Measurements from ENCODE around the gene HOXC11. TPM values are rescaled to one million over a fixed set of nuclear protein-coding genes. Genes with fewer than 3 reads are reported as not detected.
A peak's percentile ranks its signal among the peaks of the same experiment; 100 is the strongest.

The HOXC11 gene
- total RNA-seq, 1 donor from 2014 or later = not detected

- H3K27me3 Mint-ChIP-seq (ENCODE audit: unreplicated experiment) = peaks cover 92% of the 10 kb centered on the region
- no peak for DNase-seq (ENCODE audit: extremely low spot score, unreplicated experiment)
- H3K36me3 Mint-ChIP-seq (ENCODE audit: unreplicated experiment) = no peaks in the 10 kb centered on the region
- H3K9me3 Mint-ChIP-seq (ENCODE audit: unreplicated experiment) = no peaks in the 10 kb centered on the region
- peaks cover 13% of the 10 kb centered on the region for H3K4me1 Mint-ChIP-seq (ENCODE audit: unreplicated experiment)
- no peak overlapping the region for H3K27ac Mint-ChIP-seq (ENCODE audit: unreplicated experiment)
- no peak for TF ChIP-seq CTCF (IDR thresholded peaks at IDR 0.05)
- peak overlapping the region; percentile 16 for H3K4me3 Mint-ChIP-seq (ENCODE audit: unreplicated experiment)
These were observed 36.5 kb downstream of the HOXC11 start for GRCh38 chr12:54009171-54010052.

- Mint-ChIP-seq H3K9me3 (ENCODE audit: unreplicated experiment) (no peaks in the 10 kb centered on the region), H3K27ac (ENCODE audit: unreplicated experiment) (no peak overlapping the region), H3K36me3 (ENCODE audit: unreplicated experiment) (no peaks in the 10 kb centered on the region), H3K4me1 (ENCODE audit: unreplicated experiment) (peaks cover 13% of the 10 kb centered on the region), H3K27me3 (ENCODE audit: unreplicated experiment) (peaks cover 92% of the 10 kb centered on the region), H3K4me3 (ENCODE audit: unreplicated experiment) (no peak overlapping the region)
- DNase-seq (ENCODE audit: extremely low spot score, unreplicated experiment) = no peak
- no peak for TF ChIP-seq CTCF (IDR thresholded peaks at IDR 0.05)
These were observed 37.4 kb downstream of the HOXC11 start for GRCh38 chr12:54010053-54010971.

- Mint-ChIP-seq H3K27ac (ENCODE audit: unreplicated experiment) (no peak overlapping the region), H3K9me3 (ENCODE audit: unreplicated experiment) (no peaks in the 10 kb centered on the region)
These were observed 38.2 kb downstream of the HOXC11 start for GRCh38 chr12:54010972-54011664.

GRCh38 chr12:54011665-54012532 is 39.0 kb downstream of the HOXC11 start:
- Mint-ChIP-seq H3K27me3 (ENCODE audit: unreplicated experiment) (peaks cover 87% of the 10 kb centered on the region), H3K36me3 (ENCODE audit: unreplicated experiment) (no peaks in the 10 kb centered on the region), H3K4me3 (ENCODE audit: unreplicated experiment) (no peak overlapping the region), H3K27ac (ENCODE audit: unreplicated experiment) (no peak overlapping the region), H3K9me3 (ENCODE audit: unreplicated experiment) (no peaks in the 10 kb centered on the region), H3K4me1 (ENCODE audit: unreplicated experiment) (peaks cover 7% of the 10 kb centered on the region)
- DNase-seq (ENCODE audit: extremely low spot score, unreplicated experiment) = no peak
- no peak for TF ChIP-seq CTCF (IDR thresholded peaks at IDR 0.05)

More at GRCh38 chr12:54010972-54011664, 38.2 kb downstream of the HOXC11 start:
- no peaks in the 10 kb centered on the region for H3K36me3 Mint-ChIP-seq (ENCODE audit: unreplicated experiment)
- no peak for DNase-seq (ENCODE audit: extremely low spot score, unreplicated experiment)
- no peak overlapping the region for H3K4me3 Mint-ChIP-seq (ENCODE audit: unreplicated experiment)
- no peak for TF ChIP-seq CTCF (IDR thresholded peaks at IDR 0.05)
- peaks cover 92% of the 10 kb centered on the region for H3K27me3 Mint-ChIP-seq (ENCODE audit: unreplicated experiment)
- peaks cover 11% of the 10 kb centered on the region for H3K4me1 Mint-ChIP-seq (ENCODE audit: unreplicated experiment)
